HG02852 (cell line): ENCODE data around the gene PRDM8.
"Not testable (repeated sequence)": the region's sequence is repeated elsewhere in the genome, so short reads cannot be mapped to it uniquely, and the experiment has no call there.

Source experiments
- ATAC-seq: cut with Tn5 transposase; IDR thresholded peaks from one replicate; pipeline ENCODE4 v1.9.1; 2021; ENCODE audit warnings: mild to moderate bottlenecking, moderate library complexity; ENCODE audit not compliant: unreplicated experiment

Gene PRDM8

GRCh38 chr4:80196922-80197573 lies at the start of gene PRDM8:
PRDM8 (plus strand) TSS chr4:80197503; CDS start chr4:80200081, 2,578 bp downstream.
- ATAC-seq: no peak

- ATAC-seq: no peak
These were observed 46.7 kb upstream of the PRDM8 start for GRCh38 chr4:80150387-80151180.

DNA sequence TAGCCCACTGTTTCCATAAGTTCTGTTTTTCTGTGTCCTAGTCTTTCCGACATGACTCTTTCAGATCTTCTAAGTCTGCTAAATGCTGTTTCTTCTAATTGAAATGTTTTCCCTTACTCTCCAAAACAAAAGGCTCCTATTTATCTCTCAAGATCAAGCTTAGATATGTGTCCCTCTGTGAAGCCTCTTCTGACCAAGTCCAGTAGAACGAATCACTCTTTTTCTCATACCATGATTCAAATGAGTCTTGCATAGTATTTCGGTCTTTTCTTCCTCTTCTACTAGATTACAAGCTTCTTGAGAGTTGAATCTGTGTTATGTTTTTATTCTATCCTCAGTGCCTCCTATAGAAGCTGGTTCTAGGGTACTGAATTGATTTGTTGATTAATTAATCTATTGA lies 45.3 kb upstream of the PRDM8 start:
- ATAC-seq: no peak

GRCh38 chr4:80153874-80154544 lies 43.3 kb upstream of the PRDM8 start:
- ATAC-seq: no peak

DNA sequence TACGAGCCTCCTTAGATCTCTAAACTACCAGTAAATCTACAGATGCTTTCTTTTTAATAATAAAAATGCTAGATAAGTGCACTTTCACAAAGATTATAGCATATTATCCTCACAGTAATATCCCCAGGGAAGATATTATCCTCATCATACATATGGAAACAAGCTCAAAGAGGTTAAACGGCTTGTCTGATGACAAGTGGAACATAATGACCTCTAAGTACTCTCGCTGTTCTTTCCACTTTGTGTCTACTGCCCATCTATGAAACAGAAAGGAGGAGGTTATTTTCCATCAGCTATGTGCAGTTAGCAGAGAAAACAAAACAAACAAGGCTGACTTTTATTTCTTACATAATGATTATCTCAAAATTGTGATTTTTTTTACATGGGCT lies 42.8 kb upstream of the PRDM8 start:
- no peak for ATAC-seq

- no peak for ATAC-seq
These were observed 41.9 kb upstream of the PRDM8 start for GRCh38 chr4:80155316-80155982.

GRCh38 chr4:80156410-80156809 lies 40.9 kb upstream of the PRDM8 start:
- ATAC-seq: no peak

GRCh38 chr4:80161413-80162058 lies 35.8 kb upstream of the PRDM8 start:
- ATAC-seq: no peak

DNA sequence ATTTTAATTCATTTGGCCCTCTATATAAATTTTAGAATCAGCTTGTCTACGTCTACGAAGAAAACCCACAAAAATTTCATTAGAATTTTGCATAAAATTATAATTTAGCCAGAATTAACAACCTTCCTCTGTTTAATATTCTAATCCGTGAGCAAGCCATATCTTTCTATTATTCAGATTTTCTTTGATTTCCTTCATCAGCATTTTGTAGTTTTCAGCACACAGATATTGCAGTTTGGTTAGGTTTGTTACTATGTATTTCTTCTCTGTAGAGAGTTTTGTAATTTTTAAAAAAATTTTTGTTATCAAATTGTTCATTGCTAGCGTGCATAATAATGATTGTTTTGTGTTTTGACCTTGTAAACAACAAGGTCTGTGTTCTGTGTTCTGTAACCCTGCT lies 34.9 kb upstream of the PRDM8 start:
- ATAC-seq: no peak

GRCh38 chr4:80165855-80166254 lies 31.4 kb upstream of the PRDM8 start:
- no peak for ATAC-seq

GRCh38 chr4:80171251-80171650 lies 26.1 kb upstream of the PRDM8 start:
- no peak for ATAC-seq

DNA sequence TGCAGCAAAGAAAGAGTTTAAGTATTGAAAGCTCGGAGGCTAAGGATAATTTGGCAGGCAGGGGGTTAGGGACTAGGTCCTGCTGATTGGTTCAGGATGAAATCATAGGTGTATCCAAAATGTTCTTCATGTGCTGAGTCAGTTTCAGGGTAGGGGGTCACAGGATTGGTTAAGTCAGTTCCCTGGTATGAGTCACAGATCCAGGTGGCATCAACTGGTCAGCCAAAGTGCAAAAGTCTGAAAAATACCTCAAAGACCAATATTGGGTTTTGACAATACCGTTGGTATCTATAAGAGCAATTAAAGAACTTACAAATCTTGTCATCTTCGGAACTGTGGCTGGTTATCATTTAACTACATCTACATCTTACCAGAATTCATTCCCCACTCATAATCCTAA lies 25.6 kb upstream of the PRDM8 start:
- no peak for ATAC-seq

DNA sequence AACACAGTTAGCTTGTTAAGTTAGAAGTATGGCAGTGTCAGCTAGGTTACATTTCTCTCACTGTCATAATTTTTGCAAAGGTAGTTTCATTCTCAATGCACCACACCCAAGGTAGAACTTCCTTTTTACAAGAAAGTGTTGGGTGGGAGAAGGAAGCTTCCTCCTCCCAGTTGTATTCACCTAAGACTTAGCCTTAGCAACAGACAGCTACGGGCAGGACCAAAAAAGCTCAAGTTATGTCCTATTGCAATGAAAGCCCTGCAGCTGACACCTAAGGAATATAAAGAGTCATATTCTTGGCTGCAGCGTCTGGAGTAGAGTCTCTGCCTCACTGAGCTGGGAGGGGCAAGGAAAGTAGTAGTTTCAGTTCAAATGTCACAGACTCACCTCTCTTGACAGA lies 25.1 kb upstream of the PRDM8 start:
- ATAC-seq: peak; percentile 66

DNA sequence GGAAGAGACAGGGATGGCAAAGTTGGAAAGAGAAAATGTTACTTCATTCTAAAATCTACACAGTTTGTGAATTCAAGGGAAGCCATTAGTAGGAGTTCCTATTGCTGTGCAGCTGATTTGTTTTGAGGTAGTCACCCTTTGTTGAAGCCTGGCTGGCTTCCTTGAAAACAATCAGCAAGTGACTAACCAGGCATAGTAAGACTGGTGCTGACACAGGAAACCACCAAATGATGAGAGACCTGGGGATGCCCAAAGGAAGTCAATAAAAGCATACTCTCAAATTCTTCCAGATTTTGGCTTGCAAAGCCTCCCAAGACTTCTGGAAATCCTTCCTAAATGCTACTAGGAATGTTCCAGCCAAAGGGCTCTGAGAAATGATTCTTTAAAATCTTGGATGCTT lies 23.9 kb upstream of the PRDM8 start:
- peak; percentile 86 for ATAC-seq

- no peak for ATAC-seq
These were observed 23.5 kb upstream of the PRDM8 start for GRCh38 chr4:80173841-80174240.

DNA sequence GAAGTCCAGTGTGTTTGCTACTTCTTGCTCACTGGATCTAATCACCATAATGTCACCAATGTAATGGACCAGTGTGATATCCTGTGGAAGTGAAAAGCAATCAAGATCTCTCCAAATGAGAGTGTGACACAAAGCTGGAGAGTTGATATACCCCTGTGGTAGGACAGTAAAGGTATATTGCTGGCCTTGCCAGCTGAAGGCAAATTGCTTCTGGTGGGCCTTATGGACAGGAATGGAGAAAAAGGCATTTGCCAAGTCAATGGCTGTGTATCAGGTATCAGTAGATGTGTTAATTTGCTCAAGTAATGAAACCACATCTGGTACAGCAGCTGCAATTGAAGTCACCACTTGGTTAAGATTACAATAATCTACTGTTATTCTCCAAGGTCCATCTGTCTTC lies 19.5 kb upstream of the PRDM8 start:
- ATAC-seq: not testable (repeated sequence)

GRCh38 chr4:80178964-80179363 lies 18.3 kb upstream of the PRDM8 start:
- no peak for ATAC-seq

GRCh38 chr4:80179637-80180161 lies 17.6 kb upstream of the PRDM8 start:
- no peak for ATAC-seq

DNA sequence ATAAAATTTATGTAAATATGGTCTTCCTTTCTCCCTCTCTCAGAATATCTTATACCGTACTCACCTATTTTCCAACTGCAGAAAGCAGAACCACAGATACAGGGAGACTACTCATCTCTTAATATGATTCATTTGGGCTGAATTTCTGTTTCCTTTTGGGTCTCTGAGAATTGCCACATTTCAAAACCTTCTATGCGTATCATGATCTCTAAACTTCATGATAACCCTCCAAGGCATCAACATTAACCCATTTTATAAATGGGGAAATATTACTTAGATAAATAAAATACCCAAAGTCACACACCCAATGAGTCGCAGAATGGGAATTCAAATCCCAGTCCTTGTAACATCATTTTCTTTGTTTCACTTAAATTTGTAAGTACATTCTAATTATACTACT lies 16.6 kb upstream of the PRDM8 start:
- no peak for ATAC-seq

DNA sequence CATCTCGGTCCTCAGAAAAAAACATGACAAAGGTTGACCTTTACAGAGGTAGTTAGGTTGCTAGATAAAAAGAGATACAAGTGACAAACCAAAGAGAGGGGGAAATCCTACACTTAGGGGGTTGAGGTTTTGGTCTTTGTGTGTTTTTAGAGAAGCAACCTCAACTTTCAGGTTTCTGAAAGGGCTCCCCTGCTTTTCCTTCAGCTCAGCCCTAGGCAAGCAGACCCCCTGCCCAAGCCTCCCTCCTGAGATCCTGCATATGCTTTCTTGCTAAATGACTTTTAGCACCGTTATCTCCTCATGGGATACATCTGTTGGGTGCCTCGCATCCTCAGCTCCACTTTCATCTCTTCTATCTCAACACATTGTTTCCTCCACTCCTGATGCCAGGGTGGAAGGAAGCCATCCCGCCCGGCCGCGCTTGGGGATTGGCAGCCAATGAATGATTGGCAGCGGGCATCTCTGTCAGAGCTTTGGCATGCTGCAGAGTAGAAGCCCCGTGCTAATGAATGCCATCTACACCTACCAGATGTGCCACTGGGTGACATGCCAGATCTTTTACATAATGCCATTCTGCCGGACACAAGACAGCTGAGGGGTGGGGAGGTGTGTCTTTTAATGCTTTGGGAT lies 15.0 kb upstream of the PRDM8 start:
- peak; percentile 29 for ATAC-seq
